Retinal pigment epithelial cell (primary cell): ENCODE measurements around the gene GJC1.

Experiments
- DNase-seq: peaks from one replicate; pipeline ENCODE4 v3.0.0-alpha.2; 2010; ENCODE audit warnings: low read depth
- H3K4me3 ChIP-seq: 2 replicates; pipeline ENCODE4 v1.5.1; 2011; ENCODE audit warnings: mild to moderate bottlenecking, low read length, control low read depth, moderate library complexity
- TF ChIP-seq, protein P1 (sequence below): conservative IDR thresholded peaks from 2 replicates; pipeline ENCODE4 v1.5.1; 2011; ENCODE audit warnings: low read depth, low read length, control low read depth, inconsistent platforms

GJC1 gene

DNA sequence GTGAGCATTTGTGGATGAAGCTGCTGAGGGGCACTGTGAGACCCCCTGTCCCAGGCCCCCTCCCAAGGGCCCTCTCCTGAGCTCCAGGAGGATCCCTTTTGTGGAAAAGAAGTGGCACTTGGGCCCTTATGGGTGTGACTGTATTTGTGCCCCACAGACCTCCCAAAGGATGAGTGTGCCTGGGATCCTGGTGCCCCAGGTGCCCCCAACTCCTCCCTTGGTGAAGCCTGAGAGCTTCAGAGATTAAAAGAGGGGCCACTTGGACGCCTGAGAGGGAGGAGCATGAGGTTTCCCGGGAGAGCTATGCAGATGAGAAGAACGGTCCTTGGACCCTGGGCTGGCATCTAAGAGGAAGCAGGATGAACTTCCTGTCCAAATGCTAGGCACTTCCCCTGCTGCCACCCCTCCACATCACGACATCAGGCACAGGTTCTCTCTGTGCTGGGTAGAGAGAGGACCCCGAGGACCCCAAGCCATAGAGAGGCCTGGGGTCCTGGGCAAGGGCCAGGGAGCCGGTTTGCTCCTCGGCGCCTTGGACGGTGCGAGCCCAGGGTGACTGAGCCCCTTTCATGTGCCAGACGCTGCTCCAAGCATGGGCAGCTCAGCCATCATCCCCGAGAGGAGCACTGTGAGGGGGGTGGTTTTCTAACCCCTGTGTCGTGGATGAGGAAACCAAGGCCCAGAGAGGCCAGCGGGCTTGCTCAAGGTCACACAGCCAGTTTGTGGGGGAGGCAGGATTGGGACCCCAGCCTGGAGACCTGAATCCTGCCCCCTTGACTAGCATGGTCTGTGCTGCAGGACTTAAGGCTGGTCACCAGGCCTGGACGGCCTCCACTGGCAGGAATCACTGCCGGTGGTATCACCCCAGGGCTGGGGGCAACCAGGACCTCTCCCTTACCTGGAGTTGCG is 76.9 kb downstream of the GJC1 start:
- TF ChIP-seq, protein P1, sequence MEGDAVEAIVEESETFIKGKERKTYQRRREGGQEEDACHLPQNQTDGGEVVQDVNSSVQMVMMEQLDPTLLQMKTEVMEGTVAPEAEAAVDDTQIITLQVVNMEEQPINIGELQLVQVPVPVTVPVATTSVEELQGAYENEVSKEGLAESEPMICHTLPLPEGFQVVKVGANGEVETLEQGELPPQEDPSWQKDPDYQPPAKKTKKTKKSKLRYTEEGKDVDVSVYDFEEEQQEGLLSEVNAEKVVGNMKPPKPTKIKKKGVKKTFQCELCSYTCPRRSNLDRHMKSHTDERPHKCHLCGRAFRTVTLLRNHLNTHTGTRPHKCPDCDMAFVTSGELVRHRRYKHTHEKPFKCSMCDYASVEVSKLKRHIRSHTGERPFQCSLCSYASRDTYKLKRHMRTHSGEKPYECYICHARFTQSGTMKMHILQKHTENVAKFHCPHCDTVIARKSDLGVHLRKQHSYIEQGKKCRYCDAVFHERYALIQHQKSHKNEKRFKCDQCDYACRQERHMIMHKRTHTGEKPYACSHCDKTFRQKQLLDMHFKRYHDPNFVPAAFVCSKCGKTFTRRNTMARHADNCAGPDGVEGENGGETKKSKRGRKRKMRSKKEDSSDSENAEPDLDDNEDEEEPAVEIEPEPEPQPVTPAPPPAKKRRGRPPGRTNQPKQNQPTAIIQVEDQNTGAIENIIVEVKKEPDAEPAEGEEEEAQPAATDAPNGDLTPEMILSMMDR, result no peak
- H3K4me3 ChIP-seq, result no peak overlapping the region
- no peak for DNase-seq

DNA sequence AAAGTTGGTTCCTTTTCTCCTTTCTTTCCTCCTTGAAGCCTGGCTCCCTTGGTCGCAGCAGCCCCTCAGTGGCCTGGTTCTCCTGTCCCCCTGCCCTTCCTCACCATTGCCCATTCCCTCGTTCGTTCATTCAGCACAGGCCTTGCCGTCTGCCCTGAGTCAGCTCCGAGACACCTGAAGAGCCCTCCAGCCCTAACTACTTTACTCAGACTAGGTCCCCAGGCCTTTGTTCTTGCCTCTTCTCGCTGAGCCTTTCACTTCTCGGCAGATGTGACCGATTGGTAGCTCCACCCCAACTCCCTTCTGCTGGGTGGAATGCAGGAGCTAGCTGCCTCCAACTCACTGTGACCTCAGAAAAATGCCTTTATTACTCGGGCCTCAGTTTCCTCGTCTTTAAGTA is 78.3 kb downstream of the GJC1 start:
- no peak for DNase-seq
- TF ChIP-seq, protein P1, result no peak
- H3K4me3 ChIP-seq, result no peak overlapping the region

DNA sequence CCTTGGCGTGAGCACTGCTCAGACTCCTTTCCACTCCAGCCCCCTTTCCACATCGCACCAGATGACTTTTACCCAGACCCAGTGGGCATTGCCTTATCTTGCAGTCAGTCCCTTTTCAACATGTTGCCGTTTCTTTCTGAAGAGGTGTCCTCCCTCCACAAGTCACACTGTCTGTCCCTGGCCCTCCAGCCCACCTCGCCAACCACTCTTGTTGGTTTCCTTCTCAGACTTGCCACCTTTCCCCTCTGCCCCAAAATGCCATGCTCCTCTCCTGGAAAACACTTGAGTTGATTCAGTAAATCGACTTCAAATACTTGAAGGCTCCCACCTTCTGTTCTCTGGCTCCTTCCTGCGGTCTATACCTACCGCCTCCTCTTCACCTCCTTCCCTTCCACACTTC is 78.8 kb downstream of the GJC1 start:
- no peak for DNase-seq
- H3K4me3 ChIP-seq, result no peak overlapping the region
- TF ChIP-seq, protein P1, result no peak

DNA sequence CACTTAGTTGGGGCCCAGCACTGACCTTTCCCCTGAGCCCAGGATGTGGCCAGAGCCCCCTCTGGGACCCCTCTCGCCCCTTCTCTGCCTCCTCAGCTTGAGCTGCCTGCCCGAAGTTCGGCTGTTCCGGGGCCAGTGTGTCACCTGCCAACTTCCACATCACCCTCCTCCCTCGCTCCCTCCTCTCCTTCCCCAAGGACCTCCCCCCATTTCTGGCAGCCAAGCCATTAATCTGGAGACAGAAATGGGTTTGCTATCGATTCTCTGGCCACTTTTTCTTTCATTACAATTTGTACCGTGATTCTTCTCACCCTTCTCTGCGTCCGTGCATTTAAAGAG is 80.1 kb downstream of the GJC1 start:
- H3K4me3 ChIP-seq, result no peak overlapping the region
- TF ChIP-seq, protein P1, result no peak
- DNase-seq, result no peak

DNA sequence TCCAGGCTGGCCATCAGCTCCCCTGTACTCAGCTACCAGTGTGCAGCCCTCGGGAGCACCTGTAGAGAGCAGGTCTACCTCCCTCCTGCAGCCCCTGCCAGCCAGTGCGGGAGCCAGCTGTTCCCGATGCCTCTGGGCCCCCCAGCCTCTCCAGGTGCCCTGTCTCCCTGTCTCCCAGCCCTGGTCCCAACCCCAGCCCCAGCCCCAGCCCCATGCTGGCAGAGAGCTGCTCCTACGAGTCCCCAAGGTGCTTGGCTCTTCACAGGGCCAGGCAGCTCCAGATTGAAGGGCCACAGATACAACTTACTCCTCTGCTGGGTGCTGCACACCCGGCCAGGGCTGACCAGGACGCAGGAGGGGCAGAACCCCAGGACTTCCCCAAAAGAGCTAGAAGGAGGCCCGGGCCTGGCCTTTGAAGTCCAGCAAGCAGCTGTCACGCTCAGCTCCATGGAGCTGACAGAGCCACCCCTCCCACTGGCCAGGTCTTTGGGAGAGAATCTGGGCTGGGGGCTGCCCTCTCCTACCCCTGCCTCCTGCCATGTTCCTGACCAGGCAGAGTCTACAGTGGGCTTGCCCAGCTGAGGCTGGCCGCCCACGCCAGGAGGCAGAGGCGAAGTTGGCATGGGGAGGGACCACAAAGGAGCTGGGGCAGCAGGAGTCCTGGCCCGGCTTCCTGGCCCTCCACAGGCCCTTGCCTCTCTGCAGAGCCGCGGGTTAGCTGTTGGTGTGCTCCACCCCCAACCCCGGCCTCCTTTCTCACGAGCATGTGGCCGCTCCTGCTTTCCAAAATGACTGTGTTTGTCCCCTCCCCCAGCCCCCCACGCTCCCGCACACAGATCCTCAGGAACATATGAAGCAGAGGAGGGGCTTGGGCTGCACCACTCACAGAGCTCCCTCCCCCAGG is 80.8 kb downstream of the GJC1 start:
- H3K4me3 ChIP-seq, result no peak overlapping the region
- DNase-seq, result no peak
- TF ChIP-seq, protein P1, result no peak
